Measurements from ENCODE around the gene INSL3. TPM values are rescaled to one million over a fixed set of nuclear protein-coding genes. Genes with fewer than 3 reads are reported as not detected.
A peak's percentile ranks its signal among the peaks of the same experiment; 100 is the strongest.
"Not testable (repeated sequence)": the region's sequence is repeated elsewhere in the genome, so short reads cannot be mapped to it uniquely, and the experiment has no call there.

Gene INSL3
- total RNA-seq, 1 donor from 2014 or later, result not detected

- DNase-seq (ENCODE audit: low read depth) (no peak), FAIRE-seq (no peak)
- no peak overlapping the region for H3K4me3 ChIP-seq (ENCODE audit: low read depth, low read length)
- H3K36me3 ChIP-seq (ENCODE audit: control insufficient read depth, insufficient read depth, low read length), result no peaks in the 10 kb centered on the region
- no peaks in the 10 kb centered on the region for H3K27me3 ChIP-seq (ENCODE audit: control insufficient read depth, insufficient read depth, low read length)
- TF ChIP-seq CTCF (IDR thresholded peaks at IDR 0.05; ENCODE audit: insufficient read depth, low read length, severe bottlenecking), result no peak
Measured at GRCh38 chr19:17787274-17787913, 33.9 kb downstream of the INSL3 start.

GRCh38 chr19:17784201-17785008, 36.9 kb downstream of the INSL3 start:
- Histone ChIP-seq H3K4me3 (ENCODE audit: low read depth, low read length) (no peak overlapping the region), H3K27me3 (ENCODE audit: control insufficient read depth, insufficient read depth, low read length) (no peaks in the 10 kb centered on the region), H3K36me3 (ENCODE audit: control insufficient read depth, insufficient read depth, low read length) (no peaks in the 10 kb centered on the region)
- peak; percentile 88 for TF ChIP-seq CTCF (IDR thresholded peaks at IDR 0.05; ENCODE audit: insufficient read depth, low read length, severe bottlenecking)
- FAIRE-seq, result no peak
- DNase-seq (ENCODE audit: low read depth), result peak; percentile 37

- FAIRE-seq; H3K27me3 ChIP-seq (ENCODE audit: control insufficient read depth, insufficient read depth, low read length); H3K36me3 ChIP-seq (ENCODE audit: control insufficient read depth, insufficient read depth, low read length); H3K4me3 ChIP-seq (ENCODE audit: low read depth, low read length); DNase-seq (ENCODE audit: low read depth): not testable (repeated sequence)
Measured at GRCh38 chr19:17783721-17784120, 37.6 kb downstream of the INSL3 start.

GRCh38 chr19:17780781-17781180, 40.5 kb downstream of the INSL3 start:
- no peak for FAIRE-seq
- H3K4me3 ChIP-seq (ENCODE audit: low read depth, low read length), result no peak overlapping the region
- H3K36me3 ChIP-seq (ENCODE audit: control insufficient read depth, insufficient read depth, low read length), result no peaks in the 10 kb centered on the region
- DNase-seq (ENCODE audit: low read depth), result no peak
- TF ChIP-seq CTCF (IDR thresholded peaks at IDR 0.05; ENCODE audit: insufficient read depth, low read length, severe bottlenecking), result no peak
- H3K27me3 ChIP-seq (ENCODE audit: control insufficient read depth, insufficient read depth, low read length), result no peaks in the 10 kb centered on the region

- peak; percentile 63 for DNase-seq (ENCODE audit: low read depth)
- peak overlapping the region; percentile 35 for H3K4me3 ChIP-seq (ENCODE audit: low read depth, low read length)
- no peak for FAIRE-seq
Measured at GRCh38 chr19:17778968-17779929, 42.1 kb downstream of the INSL3 start.

More at GRCh38 chr19:17778968-17779929, 42.1 kb downstream of the INSL3 start:
- no peaks in the 10 kb centered on the region for H3K36me3 ChIP-seq (ENCODE audit: control insufficient read depth, insufficient read depth, low read length)
- no peaks in the 10 kb centered on the region for H3K27me3 ChIP-seq (ENCODE audit: control insufficient read depth, insufficient read depth, low read length)
- TF ChIP-seq CTCF (IDR thresholded peaks at IDR 0.05; ENCODE audit: insufficient read depth, low read length, severe bottlenecking), result no peak

All from bronchial epithelial cell (primary cell).